NT2/D1 (cell line): ENCODE data around the gene HPCAL1.

Experiments
- SUZ12 ChIP-seq: IDR thresholded peaks from 2 replicates; pipeline ENCODE4 v1.6.1; 2011; ENCODE audit not compliant: insufficient read length, insufficient read depth; ENCODE audit errors: extremely low read depth
- YY1 ChIP-seq: IDR thresholded peaks from 2 replicates; pipeline ENCODE4 v1.6.1; 2011; ENCODE audit not compliant: insufficient read length, insufficient read depth
- ZNF274 ChIP-seq: IDR thresholded peaks from 2 replicates; pipeline ENCODE4 v1.6.1; 2011; ENCODE audit warnings: mild to moderate bottlenecking, low read depth, low read length

GRCh38 chr2:10301941-10302478 lies 694 bp upstream of the HPCAL1 start:
- TF ChIP-seq ZNF274: no peak
- no peak for TF ChIP-seq YY1
- no peak for TF ChIP-seq SUZ12
